ENCODE data around the gene LTBP1. TPM values are rescaled to one million over a fixed set of nuclear protein-coding genes. Genes with fewer than 3 reads are reported as not detected.

Gene LTBP1
- polyA plus RNA-seq, 1 donor (not counting 4 experiments of a cell fraction or from before 2014, with no cell fraction given), result 9.2 TPM

DNA sequence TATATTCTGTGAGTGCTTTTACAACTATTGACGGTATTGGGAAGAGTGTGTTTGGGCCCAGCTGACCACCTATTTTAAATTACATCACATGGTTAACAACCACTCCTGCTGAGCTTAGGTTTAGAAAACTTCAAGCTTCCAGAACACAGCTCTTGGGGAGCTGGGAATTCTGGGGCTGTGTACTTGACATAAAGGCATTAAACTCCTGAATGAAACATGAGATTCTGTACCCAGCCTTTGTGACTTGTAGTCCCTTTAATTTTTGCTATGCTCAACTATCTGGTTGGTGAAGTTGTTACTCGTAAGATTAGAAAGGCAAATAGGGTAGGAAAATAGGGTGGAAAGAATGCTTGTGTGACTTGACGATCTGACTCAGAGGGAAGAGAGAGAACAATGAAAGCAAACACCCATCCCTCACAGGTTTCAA, 66.9 kb downstream of the LTBP1 start:
- TF ChIP-seq, protein P1, sequence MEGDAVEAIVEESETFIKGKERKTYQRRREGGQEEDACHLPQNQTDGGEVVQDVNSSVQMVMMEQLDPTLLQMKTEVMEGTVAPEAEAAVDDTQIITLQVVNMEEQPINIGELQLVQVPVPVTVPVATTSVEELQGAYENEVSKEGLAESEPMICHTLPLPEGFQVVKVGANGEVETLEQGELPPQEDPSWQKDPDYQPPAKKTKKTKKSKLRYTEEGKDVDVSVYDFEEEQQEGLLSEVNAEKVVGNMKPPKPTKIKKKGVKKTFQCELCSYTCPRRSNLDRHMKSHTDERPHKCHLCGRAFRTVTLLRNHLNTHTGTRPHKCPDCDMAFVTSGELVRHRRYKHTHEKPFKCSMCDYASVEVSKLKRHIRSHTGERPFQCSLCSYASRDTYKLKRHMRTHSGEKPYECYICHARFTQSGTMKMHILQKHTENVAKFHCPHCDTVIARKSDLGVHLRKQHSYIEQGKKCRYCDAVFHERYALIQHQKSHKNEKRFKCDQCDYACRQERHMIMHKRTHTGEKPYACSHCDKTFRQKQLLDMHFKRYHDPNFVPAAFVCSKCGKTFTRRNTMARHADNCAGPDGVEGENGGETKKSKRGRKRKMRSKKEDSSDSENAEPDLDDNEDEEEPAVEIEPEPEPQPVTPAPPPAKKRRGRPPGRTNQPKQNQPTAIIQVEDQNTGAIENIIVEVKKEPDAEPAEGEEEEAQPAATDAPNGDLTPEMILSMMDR (optimal IDR thresholded peaks at IDR 0.05 in 1 of 3, IDR thresholded peaks at IDR 0.05 in 1 of 3, conservative IDR thresholded peaks at IDR 0.05 in 1 of 3; ENCODE audit: extremely low read depth in 1 of 3, insufficient read depth in 2 of 3, low read length in 3 of 3), result no peak
- TF ChIP-seq EZH2 (IDR thresholded peaks at IDR 0.05; ENCODE audit: low read length), result no peak
- Histone ChIP-seq H3K36me3 (ENCODE audit: control insufficient read depth in 2 of 2, extremely low read depth in 1 of 2, insufficient read depth in 2 of 2, low read length in 2 of 2) (no peaks in the 10 kb centered on the region), H3K4me3 (ENCODE audit: control insufficient read depth in 2 of 3, extremely low read depth in 1 of 3, insufficient read depth in 2 of 3, low read depth in 1 of 3, low read length in 3 of 3) (no peak overlapping the region), H3K9ac (ENCODE audit: control insufficient read depth, extremely low read depth, insufficient read depth, low read length) (no peak overlapping the region), H3K9me3 (ENCODE audit: control insufficient read depth, low read depth, low read length) (no peaks in the 10 kb centered on the region), H3K27ac (ENCODE audit: control insufficient read depth, insufficient read depth, low read length) (no peak overlapping the region), H3K4me1 (ENCODE audit: control insufficient read depth, extremely low read depth, insufficient read depth, low read length) (peaks cover 13% of the 10 kb centered on the region), H2AFZ (ENCODE audit: control insufficient read depth, low read length) (no peak overlapping the region), H4K20me1 (ENCODE audit: control insufficient read depth, extremely low read depth, insufficient read depth, low read length) (no peaks in the 10 kb centered on the region), H3K4me2 (ENCODE audit: control insufficient read depth, extremely low read depth, insufficient read depth, low read depth, low read length) (peak overlapping the region; percentile 8), H3K9me1 (ENCODE audit: control insufficient read depth, extremely low read depth, insufficient read depth, low read length) (no peaks in the 10 kb centered on the region), H3K27me3 (ENCODE audit: control insufficient read depth, extremely low read depth, insufficient read depth, low read length) (no peaks in the 10 kb centered on the region), H3K79me2 (ENCODE audit: control insufficient read depth, insufficient read depth, low read length) (no peaks in the 10 kb centered on the region)
- dilution Hi-C loops (cut with MboI; ENCODE audit: extremely low pct_ligation_motif_present, low sequenced_read_pairs), result no loop called here
- DNase-seq (ENCODE audit: low read depth, low spot score) (no peak), FAIRE-seq (no peak)

DNA sequence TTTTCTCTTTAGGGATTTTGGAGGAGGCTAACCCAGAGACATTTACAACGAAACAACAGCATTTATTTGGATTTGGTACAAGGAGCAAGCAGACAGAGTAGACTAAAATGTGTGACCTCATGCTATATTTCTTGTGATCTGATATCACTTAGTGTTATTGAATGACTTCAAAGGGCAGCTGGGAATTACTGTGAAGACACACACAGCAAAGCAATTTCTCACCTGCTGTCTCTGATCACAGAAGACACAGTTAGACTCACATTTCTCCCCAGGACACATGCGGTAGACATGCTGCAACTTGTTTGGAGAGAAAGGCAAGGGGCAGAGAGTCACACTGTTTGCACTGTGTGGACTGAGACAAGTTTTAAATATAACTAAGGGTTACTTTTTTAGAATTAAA, 67.5 kb downstream of the LTBP1 start:
- H3K36me3 ChIP-seq (ENCODE audit: control insufficient read depth in 2 of 2, extremely low read depth in 1 of 2, insufficient read depth in 2 of 2, low read length in 2 of 2), result no peaks in the 10 kb centered on the region
- H3K9me1 ChIP-seq (ENCODE audit: control insufficient read depth, extremely low read depth, insufficient read depth, low read length), result no peaks in the 10 kb centered on the region
- no peaks in the 10 kb centered on the region for H3K27me3 ChIP-seq (ENCODE audit: control insufficient read depth, extremely low read depth, insufficient read depth, low read length)
- no peaks in the 10 kb centered on the region for H3K9me3 ChIP-seq (ENCODE audit: control insufficient read depth, low read depth, low read length)
- peak; percentile 95 for FAIRE-seq
- H3K4me1 ChIP-seq (ENCODE audit: control insufficient read depth, extremely low read depth, insufficient read depth, low read length), result peaks cover 13% of the 10 kb centered on the region
- no peak for DNase-seq (ENCODE audit: low read depth, low spot score)
- no peak overlapping the region for H2AFZ ChIP-seq (ENCODE audit: control insufficient read depth, low read length)
- dilution Hi-C loops (cut with MboI; ENCODE audit: extremely low pct_ligation_motif_present, low sequenced_read_pairs), result no loop called here
- no peak overlapping the region for H3K9ac ChIP-seq (ENCODE audit: control insufficient read depth, extremely low read depth, insufficient read depth, low read length)
- no peak overlapping the region for H3K27ac ChIP-seq (ENCODE audit: control insufficient read depth, insufficient read depth, low read length)
- no peak for TF ChIP-seq EZH2 (IDR thresholded peaks at IDR 0.05; ENCODE audit: low read length)
- TF ChIP-seq, protein P1 (optimal IDR thresholded peaks at IDR 0.05 in 1 of 3, IDR thresholded peaks at IDR 0.05 in 1 of 3, conservative IDR thresholded peaks at IDR 0.05 in 1 of 3; ENCODE audit: extremely low read depth in 1 of 3, insufficient read depth in 2 of 3, low read length in 3 of 3), result no peak
- peak overlapping the region; percentile 22 for H3K4me2 ChIP-seq (ENCODE audit: control insufficient read depth, extremely low read depth, insufficient read depth, low read depth, low read length)
- H4K20me1 ChIP-seq (ENCODE audit: control insufficient read depth, extremely low read depth, insufficient read depth, low read length), result no peaks in the 10 kb centered on the region
- H3K4me3 ChIP-seq (ENCODE audit: control insufficient read depth in 2 of 3, extremely low read depth in 1 of 3, insufficient read depth in 2 of 3, low read depth in 1 of 3, low read length in 3 of 3), result no peak overlapping the region
- no peaks in the 10 kb centered on the region for H3K79me2 ChIP-seq (ENCODE audit: control insufficient read depth, insufficient read depth, low read length)

Measured in keratinocyte (primary cell).